Activated CD8-positive, alpha-beta memory T cell treated with anti-CD3 and anti-CD28 coated beads for 48 hours (primary cell): Measurements from ENCODE around the gene MYRIP.
"Not testable (repeated sequence)": the region's sequence is repeated elsewhere in the genome, so short reads cannot be mapped to it uniquely, and the experiment has no call there.

Experiments
- DNase-seq, 3 experiments: peaks; one replicate each; pipeline ENCODE4 v3.0.0-alpha.2; 2020; ENCODE audit warnings: low read depth in 2 of 3, low spot score in 2 of 3

Gene MYRIP

DNA sequence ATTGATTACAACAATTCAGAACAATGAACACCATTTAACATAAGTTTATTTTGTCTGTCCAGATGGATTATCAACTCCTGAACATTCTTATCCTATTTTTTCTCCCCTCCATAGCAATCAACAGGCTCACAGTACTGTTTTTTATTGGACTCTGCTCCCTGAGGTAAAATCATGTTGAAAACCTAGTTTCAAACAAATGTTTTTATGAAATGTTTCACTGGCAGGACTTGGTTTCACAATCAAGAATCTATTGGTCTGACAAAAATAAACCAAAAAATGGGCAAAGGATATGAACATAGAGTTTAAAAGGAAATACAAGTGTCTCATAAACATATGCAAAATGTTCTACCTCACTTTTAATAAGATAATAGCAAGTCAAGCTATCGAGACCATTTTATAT is 2.6 kb upstream of the MYRIP start:
- DNase-seq, result no peak

DNA sequence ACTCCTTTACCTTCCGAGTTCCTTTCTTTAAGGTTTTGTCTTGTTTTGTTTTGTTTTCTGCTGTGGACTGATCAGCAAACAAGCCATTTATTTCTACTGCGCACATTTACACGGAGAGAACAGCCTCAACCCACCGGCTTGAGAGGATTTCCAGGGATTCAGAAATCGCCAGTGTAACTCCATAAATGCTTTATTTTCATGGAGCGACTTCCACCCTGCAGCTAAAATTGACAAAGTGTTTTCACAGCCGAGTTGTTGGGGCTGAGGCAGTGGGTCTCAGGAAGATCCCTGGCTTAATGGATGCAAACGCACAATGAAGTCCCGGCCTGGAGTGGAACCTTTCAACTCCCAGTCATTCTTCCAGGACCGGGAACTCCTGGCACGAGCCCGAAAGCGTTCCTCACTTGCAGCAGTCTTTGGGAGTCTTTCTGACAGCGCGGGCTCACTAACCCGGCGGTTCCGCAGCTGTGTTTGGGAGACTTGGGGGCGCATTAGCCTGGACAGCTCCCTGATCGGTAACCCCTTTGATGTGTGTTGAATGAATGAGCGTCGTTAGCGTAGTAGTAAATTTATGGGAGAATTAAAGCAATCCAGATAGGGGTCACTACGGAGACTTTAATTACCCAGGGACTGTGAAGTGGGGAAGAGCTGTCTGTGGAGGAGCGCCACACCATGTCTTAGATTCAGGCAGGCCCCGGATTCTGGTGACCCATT is 785 bp upstream of the MYRIP start:
- DNase-seq, result no peak

DNA sequence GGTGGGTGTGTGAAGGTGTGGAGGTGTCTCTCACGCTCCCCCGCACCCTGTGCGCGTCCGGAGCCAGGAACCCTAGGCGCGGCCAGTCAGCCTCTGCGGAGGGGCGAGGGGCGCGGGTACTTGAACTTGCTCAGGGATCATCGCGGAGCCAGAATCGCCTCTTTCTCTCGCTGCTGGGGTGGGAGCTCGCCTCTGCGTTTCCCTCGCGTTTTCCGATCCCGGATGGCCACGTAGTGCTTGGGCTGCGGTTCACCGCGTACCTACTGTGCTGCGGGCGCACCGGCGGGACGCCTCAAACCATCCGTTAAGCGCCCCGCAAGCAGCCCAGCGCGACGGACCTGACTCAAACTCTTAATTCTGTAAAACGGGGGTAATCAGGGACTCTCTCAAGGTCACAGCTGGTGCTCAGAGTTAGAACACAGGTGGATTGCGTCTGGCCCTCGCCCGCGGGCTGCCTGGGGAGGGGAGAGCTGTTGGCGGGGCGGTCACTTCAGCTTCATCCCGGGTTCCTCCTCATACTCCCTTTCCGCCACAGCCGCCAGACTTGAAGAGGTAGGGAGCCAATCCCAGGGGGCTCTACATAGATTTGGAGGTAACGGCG is 686 bp downstream of the MYRIP start:
- no peak for DNase-seq

DNA sequence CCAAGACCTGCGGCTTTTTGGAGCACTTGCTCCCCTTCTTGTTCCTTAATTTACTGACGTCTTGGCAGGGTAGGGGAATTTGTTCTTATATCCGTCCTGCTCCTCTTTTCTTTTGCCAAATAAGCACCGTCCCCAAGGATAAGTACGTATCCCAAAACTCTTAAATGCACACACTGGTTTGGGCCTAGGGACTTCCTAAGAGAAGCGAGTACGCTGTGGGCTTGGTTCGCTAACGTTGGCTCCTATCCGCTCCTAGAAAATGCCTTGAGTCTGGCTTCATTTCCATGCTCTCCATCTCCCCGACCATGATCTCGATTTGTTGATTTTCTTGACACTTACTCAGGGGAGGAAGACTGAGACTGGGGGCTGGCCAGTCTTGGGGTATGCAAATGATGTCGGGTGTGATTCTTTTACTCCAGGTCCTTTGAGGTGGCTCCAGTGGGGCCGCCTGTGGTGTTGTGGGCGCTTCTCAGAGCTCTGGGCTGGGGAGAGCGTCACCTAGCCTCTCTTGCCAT is 1.3 kb downstream of the MYRIP start:
- DNase-seq, result no peak

DNA sequence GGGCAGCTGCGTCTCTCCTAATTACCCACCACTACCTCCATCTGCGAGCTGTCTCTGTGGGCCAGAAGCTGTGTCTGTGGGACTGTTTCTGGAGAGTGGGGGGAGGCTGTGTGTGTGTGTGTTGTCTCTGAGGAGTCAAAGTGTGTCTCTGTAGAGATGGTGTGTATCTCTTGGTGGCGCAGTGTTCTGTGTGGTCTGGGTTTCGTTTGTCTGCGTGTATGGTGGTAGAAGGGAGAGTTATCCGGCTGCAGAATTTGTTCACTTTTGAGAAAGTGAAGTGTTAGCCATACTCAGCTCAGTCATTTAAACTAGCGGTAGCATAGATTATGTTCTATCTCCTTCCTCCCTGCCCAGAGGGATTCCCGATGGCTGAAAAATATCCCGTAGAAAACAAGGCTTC is 2.2 kb downstream of the MYRIP start:
- DNase-seq, result no peak

DNA sequence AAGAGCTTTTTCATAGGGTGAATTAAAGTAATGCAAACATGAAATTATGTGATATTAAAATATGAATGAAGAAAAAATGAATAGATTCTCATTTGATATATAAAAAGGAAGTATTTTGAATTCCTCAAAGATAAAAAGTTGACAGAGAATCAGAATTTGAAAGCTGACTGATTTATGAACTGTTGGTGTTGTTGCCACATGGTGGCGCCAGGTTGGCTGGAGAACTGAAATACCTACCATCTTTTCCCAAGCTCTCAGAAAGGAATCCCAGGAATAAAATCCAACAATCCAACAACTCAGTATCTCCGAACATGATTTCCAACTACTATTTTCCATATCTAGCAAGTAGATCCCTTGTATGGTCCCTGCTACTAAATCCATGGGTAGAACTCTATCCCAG is 3.1 kb downstream of the MYRIP start:
- DNase-seq, result no peak

DNA sequence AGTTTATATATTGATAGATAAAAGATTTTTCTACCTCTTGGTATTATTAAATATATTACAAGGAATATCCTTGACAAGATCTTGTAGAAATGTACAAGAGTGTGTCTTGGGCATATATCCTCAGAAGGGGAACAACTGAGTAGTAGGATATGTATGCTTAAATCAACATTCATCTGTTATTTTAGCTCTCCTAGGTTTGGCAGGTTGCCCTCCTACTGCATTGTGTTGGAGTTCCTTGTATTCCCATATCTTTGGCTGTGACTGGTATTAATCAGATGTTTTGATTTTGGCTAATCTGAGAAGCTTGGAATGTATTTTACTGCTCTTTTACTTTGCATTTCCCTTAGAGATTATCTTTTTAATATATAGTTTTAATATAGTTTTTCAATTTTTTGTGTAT is 4.6 kb downstream of the MYRIP start:
- no peak for DNase-seq

DNA sequence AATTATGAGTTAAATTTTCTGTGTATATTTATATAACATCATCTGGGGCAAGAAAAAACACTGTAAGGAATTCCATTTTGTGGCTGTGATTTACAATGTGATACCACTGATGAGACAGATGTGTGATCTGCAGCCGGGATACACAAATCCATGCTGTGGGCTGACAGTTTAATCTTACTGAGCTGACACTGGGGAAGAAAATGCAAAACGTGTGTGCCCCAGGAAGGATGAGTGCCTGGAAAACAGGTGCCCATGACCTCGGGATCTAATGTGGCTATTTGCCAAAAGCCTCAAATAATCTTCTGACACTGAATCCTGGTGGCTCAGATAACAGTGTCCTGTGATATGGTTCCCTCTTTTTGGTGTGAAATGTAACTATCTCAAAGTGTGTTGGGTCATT is 10.5 kb downstream of the MYRIP start:
- no peak for DNase-seq

DNA sequence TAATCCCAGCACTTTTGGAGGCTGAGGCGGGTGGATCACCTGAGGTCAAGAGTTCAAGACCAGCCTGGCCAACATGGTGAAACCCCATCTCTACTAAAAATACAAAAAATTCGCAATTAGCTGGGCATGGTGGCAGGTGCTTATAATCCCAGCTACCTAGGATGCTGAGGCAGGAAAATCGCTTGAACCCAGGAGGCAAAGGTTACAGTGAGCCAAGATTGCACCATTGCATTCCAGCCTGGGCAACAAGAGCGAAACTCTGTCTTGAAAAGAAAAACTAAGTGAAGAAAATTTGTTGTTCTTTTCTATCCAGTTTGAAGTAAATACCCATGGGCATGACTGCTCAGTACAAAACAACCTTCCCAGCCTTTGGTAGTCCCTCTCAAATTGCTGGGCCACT is 24.4 kb downstream of the MYRIP start:
- not testable (repeated sequence) for DNase-seq

DNA sequence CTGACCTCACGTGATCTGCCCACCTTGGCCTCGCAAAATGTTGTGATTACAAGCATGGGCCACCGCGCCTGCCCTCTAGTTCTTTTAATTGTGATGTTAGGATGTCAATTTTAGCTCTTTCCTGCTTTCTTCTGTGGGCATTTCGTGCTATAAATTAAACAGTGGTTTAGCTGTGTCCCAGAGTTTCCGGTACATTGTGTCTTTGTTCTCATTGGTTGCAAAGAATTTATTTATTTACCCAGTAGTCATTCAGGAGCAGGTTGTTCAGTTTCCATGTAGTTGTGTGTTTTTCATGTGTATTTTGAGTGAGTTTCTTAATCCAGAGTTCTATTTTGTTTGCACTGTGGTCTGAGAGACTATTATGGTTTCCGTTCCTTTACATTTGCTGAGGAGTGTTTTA is 30.1 kb downstream of the MYRIP start:
- DNase-seq, result no peak

DNA sequence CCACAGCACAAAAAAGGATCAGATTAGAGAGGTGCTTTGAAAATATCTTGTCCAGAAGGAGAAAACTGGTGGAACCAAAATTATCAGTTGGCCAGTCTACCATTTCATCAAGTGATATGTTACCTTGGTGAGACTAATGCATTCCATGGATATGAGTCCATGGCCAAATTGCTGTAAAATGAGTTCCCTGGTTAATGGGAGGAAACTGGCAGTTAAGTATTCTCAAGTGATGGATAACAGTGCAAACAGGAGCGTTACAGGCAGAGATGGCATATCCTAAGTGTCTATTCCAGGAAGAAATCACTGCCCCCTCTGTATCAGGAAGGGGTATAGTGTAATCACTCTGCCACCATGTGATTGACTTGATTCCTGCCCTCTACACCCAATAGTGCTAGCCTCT is 34.0 kb downstream of the MYRIP start:
- DNase-seq, result no peak

DNA sequence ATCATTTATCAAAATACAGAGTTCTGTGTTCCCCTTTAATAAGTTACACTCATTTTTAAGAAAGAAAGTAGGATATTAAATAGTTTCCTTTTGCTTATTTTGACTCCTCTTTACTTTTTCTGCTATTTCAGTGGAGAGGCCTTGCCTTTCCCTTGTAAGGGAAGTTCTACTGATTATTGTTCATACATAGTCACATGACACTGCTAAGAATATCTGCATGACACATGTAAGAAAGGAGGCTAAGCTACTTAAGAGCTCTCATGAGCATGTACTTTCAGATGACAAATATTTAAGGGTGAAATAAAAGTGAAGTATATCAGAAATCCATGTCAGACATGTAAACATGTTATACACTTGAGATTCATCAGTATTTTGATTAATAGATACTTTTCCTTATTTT is 39.0 kb downstream of the MYRIP start:
- no peak for DNase-seq

DNA sequence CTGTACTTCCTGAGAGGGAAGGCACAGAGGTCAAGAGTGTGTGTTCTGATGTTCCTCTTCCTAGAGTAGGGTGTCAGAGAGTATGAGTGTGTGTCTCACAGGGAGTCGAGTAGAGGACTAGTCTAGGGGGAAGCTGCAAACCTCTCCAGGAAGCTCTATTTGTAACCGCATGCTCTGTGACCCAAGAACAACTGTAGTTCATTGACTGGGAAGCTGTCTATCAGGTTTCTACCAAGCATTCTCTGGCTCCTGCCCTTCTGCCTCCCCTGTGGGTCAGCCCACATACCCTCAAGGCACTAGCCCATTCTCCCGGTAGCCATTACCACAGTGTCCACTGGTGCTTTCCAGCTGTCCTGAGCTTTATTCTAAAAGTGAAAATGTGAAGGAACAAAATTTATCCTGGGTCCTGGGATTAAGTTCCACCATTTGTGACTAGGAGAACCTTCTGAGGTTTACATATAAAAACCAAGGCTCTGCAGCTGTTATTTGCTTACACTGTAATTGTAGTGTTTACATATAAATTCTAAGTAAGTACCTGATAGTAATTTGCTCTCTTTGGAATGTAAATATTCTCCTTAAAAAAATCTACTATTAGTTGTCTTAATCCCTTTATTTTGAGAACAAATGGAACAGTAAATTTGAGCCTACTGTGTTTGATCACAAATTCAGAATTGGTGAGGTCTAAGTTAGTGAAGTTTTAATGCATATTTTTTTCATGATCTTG is 40.7 kb downstream of the MYRIP start:
- DNase-seq, result no peak

DNA sequence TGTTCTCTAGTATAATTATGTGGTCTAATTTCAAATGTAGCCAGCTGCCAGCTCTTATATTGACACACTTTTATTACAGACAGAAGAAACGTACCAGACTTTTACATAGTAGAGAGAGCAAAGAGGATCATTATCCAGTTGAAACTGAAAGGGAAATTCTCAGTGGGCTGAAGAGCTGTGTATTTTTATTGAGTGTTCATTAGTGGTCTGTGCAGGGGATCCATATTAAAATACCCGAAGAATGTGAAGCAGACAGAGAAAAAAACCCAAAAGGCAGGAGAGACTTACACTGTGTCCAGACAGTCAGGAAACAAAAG is 41.3 kb downstream of the MYRIP start:
- no peak for DNase-seq

DNA sequence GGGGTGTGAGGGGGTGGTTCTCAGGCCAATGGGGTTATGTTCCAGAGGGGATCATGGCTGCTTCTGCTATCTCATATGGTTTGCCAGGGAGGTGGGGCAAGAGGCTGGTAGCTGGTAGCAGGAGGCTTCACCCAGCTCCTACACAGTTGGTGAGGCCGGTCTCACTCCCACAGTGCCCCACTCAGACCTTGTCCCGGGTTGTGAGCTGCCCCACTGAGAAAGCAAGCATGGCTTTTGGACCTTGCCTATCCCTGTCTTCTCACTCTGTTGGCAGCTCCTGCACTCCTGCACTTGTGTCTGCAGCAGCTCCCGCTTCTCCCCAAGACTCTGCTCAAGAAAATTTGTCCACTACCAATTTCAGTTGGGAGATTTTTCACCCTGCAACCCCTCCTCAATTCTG is 46.1 kb downstream of the MYRIP start:
- DNase-seq, result no peak

DNA sequence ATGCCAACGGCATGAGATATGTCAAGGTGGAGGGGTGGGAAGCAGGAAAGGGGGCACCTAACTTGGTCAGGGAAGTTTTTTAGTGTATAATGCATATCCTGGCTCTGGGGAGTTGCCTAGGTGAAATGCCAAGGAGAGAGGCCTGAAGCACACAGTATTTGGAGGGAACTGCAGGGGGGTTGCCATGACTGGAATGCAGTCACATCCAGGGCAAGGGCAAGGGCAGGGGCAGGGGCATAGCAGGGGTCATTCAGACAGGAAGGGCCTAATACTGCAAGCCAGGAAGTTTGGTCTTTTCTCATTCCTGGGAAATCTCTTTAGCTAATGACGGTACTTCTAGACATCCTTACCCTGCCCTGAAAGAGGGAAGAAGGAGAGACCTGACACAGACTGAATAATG is 60.5 kb downstream of the MYRIP start:
- DNase-seq, result no peak

DNA sequence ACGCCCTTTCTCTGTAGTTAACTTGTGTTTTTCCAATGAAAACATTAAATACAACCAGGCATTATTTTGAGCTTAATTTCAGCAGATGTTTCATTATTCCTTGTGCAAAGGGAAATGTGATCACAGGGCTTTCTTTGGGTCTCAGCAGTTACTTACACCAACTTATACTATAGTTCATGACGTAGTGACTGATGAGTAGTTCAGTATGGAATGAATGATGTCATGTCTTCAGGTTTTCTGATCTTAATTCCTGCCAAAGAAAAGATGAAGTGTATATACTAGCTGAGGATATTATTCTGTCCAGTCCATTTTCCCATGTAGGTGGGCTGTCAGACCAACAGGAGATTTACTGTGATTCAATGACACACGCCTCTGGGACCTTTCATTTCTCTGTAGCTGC is 61.3 kb downstream of the MYRIP start:
- DNase-seq, result no peak

DNA sequence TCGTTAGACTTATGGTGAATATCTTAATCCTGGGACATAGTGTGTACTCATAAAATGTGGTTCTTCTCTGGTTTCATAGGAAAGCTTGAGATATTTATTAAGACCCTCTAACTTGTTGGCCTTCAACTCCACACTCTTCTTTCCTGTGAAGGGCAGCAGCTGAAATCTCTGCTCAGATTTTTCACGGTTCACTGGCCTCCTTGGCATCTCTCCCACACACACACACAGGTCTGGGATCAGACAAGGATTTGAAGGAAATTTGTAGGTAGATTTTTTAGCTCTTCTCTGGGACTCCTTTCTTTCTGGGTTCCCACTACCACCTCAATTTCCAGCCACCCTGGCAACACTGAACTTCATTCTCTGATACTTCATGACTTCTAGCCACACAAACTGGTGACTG is 70.2 kb downstream of the MYRIP start:
- DNase-seq, result no peak

DNA sequence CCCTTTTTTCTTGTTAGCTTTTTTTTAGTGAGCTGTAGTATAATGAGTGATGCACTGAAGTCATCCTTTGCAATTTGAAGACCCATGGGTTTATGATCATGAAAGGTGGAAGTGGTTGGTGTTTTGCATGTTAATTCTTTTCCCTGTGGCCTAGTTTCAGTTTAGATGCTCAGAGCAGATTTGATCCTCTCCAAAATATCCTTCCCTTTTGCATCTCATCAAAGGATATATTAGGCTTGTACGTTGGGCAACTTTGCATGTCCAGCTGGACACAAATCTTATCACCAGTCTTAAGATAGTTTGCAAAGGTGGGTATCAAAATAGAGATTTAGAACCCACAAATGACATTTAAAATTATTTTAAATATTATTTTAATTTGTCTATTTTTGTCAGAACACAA is 72.7 kb downstream of the MYRIP start:
- DNase-seq, result no peak

DNA sequence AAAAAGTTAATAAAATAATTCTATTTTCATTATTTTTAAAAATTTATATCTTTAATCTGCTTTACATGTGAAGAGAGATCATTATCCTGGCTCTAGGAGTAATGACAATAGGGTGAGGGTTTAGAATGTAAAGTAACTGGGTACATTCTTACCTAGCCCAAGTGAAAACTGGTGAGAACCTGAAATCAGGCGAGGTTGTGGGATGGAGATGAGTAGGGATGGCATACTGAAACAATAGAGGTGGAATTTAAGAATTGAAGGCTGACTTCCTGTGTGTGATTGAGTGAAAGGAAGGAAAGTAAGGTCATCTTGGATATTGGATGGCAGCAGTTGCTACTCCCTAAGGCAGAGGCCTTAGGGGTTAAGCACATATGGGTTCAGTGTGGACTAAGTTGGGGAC is 82.7 kb downstream of the MYRIP start:
- DNase-seq, result no peak

DNA sequence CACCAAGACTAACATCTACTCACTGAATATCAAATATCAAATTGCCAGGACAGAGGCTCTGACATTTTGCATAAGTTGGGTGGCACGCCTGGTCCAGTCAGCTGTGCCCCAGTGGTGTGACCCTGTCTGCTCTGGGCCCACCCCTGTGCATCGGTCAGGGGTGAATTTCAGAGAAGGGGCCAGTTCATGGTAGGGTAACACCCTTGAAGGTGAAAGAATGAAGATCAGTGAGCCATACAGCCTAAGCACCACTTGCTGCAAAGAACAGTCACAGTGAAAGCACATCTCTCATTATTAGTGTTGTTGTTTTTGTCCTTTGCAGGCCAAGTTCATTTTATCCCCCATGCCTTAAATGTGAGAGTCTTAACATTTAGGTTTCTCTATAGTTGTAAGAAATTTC is 86.8 kb downstream of the MYRIP start:
- DNase-seq, result no peak

DNA sequence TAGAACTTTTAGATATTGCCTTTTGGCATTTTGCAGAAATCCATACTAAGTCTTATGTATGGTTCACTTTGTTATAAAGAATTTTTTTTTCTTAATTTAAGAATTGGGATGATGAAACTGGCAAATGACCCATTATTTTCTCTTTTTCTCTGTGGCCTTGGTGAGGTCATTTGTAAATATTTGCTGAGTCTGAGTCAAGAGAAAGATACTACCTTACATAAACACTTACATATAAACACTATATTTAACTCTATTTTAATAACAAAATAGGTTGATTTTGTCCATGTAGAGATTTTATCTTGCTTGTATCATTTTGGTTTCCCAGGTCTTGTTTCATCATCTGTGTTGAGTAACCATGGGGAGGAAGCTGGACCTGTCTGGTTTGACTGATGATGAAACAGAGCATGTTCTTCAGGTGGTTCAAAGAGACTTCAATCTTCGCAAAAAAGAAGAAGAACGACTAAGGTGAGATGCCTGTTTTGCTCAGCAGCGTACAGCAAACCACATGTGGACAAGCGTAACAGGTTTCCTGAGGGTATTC is 91.1 kb downstream of the MYRIP start:
- no peak for DNase-seq
